HepG2 (cell line): Measurements from ENCODE around the gene PALM. TPM values are rescaled to one million over a fixed set of nuclear protein-coding genes. Genes with fewer than 3 reads are reported as not detected.

ENCODE experiments used
- ERF ChIP-seq: IDR thresholded peaks from 2 replicates; pipeline ENCODE4 v1.6.1; 2018; ENCODE audit warnings: missing biosample characterization, missing genetic modification reagents
- FIP1L1 ChIP-seq: fragments of 200-400 bp; formaldehyde crosslinking; IDR thresholded peaks from 2 replicates; pipeline ENCODE4 v1.6.1; 2018; ENCODE audit warnings: low read depth, mild to moderate bottlenecking, low read length, moderate library complexity, borderline replicate concordance; ENCODE audit not compliant: insufficient read depth
- GTF2F1 ChIP-seq: fragments of 150-350 bp; IDR thresholded peaks from 2 replicates; pipeline ENCODE4 v1.6.1; 2014; ENCODE audit warnings: low read length
- HMG20B ChIP-seq: conservative IDR thresholded peaks from 2 replicates; pipeline ENCODE4 v1.6.1; 2016; ENCODE audit warnings: missing genetic modification reagents, missing compliant biosample characterization
- HOXA9 ChIP-seq: sonication (generic); formaldehyde crosslinking; IDR thresholded peaks from 2 replicates; pipeline ENCODE4 v1.8.1; 2022; ENCODE audit warnings: missing genetic modification reagents, mild to moderate bottlenecking, moderate library complexity, borderline replicate concordance
- KDM1A ChIP-seq: IDR thresholded peaks from 2 replicates; pipeline ENCODE4 v1.6.1; 2016; ENCODE audit warnings: missing compliant biosample characterization
- KMT2B ChIP-seq: IDR thresholded peaks from 2 replicates; pipeline ENCODE4 v1.6.1; 2016; ENCODE audit warnings: missing genetic modification reagents, missing compliant biosample characterization
- MEF2D ChIP-seq: sonication (generic); formaldehyde crosslinking; IDR thresholded peaks from 2 replicates; pipeline ENCODE4 v1.5.1; 2020; ENCODE audit warnings: mild to moderate bottlenecking, missing genetic modification reagents
- NFYC ChIP-seq: IDR thresholded peaks from 2 replicates; pipeline ENCODE4 v1.6.1; 2016; ENCODE audit warnings: missing genetic modification reagents, missing compliant biosample characterization
- PRDM4 ChIP-seq: sonication (generic); formaldehyde crosslinking; IDR thresholded peaks from 2 replicates; pipeline ENCODE4 v1.9.0; 2021; ENCODE audit warnings: missing genetic modification reagents, borderline replicate concordance
- PTBP1 ChIP-seq: fragments of 200-400 bp; formaldehyde crosslinking; IDR thresholded peaks from 2 replicates; pipeline ENCODE4 v1.6.1; 2018; ENCODE audit warnings: low read length, low read depth; ENCODE audit not compliant: poor library complexity, severe bottlenecking
- SRSF1 ChIP-seq: fragments of 200-400 bp; formaldehyde crosslinking; optimal IDR thresholded peaks from 2 replicates; pipeline ENCODE3; 2017; ENCODE audit warnings: mild to moderate bottlenecking, low read depth, low read length, moderate library complexity
- ZBTB38 ChIP-seq: sonication (generic); formaldehyde crosslinking; IDR thresholded peaks from 2 replicates; pipeline ENCODE4 v1.5.1; 2020; ENCODE audit warnings: mild to moderate bottlenecking, missing genetic modification reagents
- ZKSCAN1 ChIP-seq: fragments of 150-350 bp; IDR thresholded peaks from 2 replicates; pipeline ENCODE4 v1.6.1; 2014; ENCODE audit warnings: low read length
- ZNF205 ChIP-seq: IDR thresholded peaks from 2 replicates; pipeline ENCODE4 v1.6.1; 2018; ENCODE audit warnings: missing biosample characterization, missing genetic modification reagents
- ZNF224 ChIP-seq: sonication (generic); formaldehyde crosslinking; IDR thresholded peaks from 2 replicates; pipeline ENCODE4 v1.5.0; 2020; ENCODE audit warnings: mild to moderate bottlenecking, missing genetic modification reagents
- ZNF563 ChIP-seq: sonication (generic); formaldehyde crosslinking; IDR thresholded peaks from 2 replicates; pipeline ENCODE4 v1.8.0; 2022; ENCODE audit warnings: mild to moderate bottlenecking, moderate library complexity, missing genetic modification reagents
- ZNF564 ChIP-seq: sonication (generic); formaldehyde crosslinking; IDR thresholded peaks from 2 replicates; pipeline ENCODE4 v1.8.1; 2023; ENCODE audit warnings: mild to moderate bottlenecking, missing genetic modification reagents
- ZNF614 ChIP-seq: IDR thresholded peaks from 2 replicates; pipeline ENCODE4 v1.6.1; 2018; ENCODE audit warnings: missing biosample characterization, missing genetic modification reagents, inconsistent platforms, borderline replicate concordance
- ZNF710 ChIP-seq: sonication (generic); formaldehyde crosslinking; IDR thresholded peaks from 2 replicates; pipeline ENCODE4 v1.5.0; 2020; ENCODE audit warnings: mild to moderate bottlenecking, missing genetic modification reagents, borderline replicate concordance
- polyA plus RNA-seq, 8 experiments: library from polyadenylated mRNA; depleted of rRNA in 3 of 8; stranded (reverse) in 7 of 8; unstranded in 1 of 8; fragments of >200 nt; fragmentation: Illumina TruSeq in 4 of 8; extraction: Trizol in 4 of 8; gene quantifications; 2 replicates each; pipeline versions ENCODE4 v1.2.1 to v1.2.3, GENCODE V29; 2011 to 2016; ENCODE audit warnings: low read depth in 4 of 8, missing spikeins in 1 of 8, mixed read lengths in 1 of 8; ENCODE audit not compliant: insufficient read depth in 1 of 8
- total RNA-seq, 5 experiments: library from RNA; depleted of rRNA; stranded (reverse); fragments of >200 nt; fragmentation: Illumina TruSeq; extraction: Trizol; gene quantifications; 2 replicates each; pipeline ENCODE4 v1.2.3, GENCODE V29; 2016; ENCODE audit warnings: low read depth in 1 of 5
- TF ChIP-seq, protein P1 (sequence below): sonication (generic); formaldehyde crosslinking; IDR thresholded peaks from 2 replicates; pipeline ENCODE4 v1.5.0; 2020; ENCODE audit warnings: mild to moderate bottlenecking, missing genetic modification reagents, moderate library complexity
- TF ChIP-seq, protein P2 (sequence below): sonication (generic); formaldehyde crosslinking; IDR thresholded peaks from 2 replicates; pipeline ENCODE4 v1.5.1; 2020; ENCODE audit warnings: mild to moderate bottlenecking, missing genetic modification reagents, moderate library complexity

PALM gene
- total and polyA plus RNA-seq, 2 of the 13 experiments (the other 11 are each of a cell fraction or from before 2014, with no cell fraction given): 4.0 to 9.7 TPM

GRCh38 chr19:703329-703650 lies 5.4 kb upstream of the PALM start (continued):
- TF ChIP-seq KMT2B: no peak
- TF ChIP-seq ZNF564 (CRISPR knock-in tag): no peak
- no peak for TF ChIP-seq ZNF710 (CRISPR knock-in tag)
- TF ChIP-seq FIP1L1: no peak
- no peak for TF ChIP-seq ZKSCAN1
- TF ChIP-seq HMG20B (CRISPR knock-in tag): no peak
- no peak for TF ChIP-seq PRDM4 (CRISPR knock-in tag)
- peak; percentile 82 for TF ChIP-seq KDM1A (CRISPR knock-in tag)
- TF ChIP-seq ZBTB38 (CRISPR knock-in tag): no peak
- peak; percentile 54 for TF ChIP-seq SRSF1
- TF ChIP-seq ZNF614: no peak
- TF ChIP-seq ZNF224 (CRISPR knock-in tag): no peak
- TF ChIP-seq GTF2F1: no peak
- no peak for TF ChIP-seq ZNF205
- TF ChIP-seq NFYC: no peak
- TF ChIP-seq MEF2D (CRISPR knock-in tag): no peak
- TF ChIP-seq PTBP1: no peak
- TF ChIP-seq ZNF563 (CRISPR knock-in tag): no peak
- TF ChIP-seq, protein P1, sequence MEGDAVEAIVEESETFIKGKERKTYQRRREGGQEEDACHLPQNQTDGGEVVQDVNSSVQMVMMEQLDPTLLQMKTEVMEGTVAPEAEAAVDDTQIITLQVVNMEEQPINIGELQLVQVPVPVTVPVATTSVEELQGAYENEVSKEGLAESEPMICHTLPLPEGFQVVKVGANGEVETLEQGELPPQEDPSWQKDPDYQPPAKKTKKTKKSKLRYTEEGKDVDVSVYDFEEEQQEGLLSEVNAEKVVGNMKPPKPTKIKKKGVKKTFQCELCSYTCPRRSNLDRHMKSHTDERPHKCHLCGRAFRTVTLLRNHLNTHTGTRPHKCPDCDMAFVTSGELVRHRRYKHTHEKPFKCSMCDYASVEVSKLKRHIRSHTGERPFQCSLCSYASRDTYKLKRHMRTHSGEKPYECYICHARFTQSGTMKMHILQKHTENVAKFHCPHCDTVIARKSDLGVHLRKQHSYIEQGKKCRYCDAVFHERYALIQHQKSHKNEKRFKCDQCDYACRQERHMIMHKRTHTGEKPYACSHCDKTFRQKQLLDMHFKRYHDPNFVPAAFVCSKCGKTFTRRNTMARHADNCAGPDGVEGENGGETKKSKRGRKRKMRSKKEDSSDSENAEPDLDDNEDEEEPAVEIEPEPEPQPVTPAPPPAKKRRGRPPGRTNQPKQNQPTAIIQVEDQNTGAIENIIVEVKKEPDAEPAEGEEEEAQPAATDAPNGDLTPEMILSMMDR (CRISPR knock-in tag): no peak
- no peak for TF ChIP-seq ERF (CRISPR knock-in tag)
- TF ChIP-seq HOXA9 (CRISPR knock-in tag): no peak
- TF ChIP-seq, protein P2, sequence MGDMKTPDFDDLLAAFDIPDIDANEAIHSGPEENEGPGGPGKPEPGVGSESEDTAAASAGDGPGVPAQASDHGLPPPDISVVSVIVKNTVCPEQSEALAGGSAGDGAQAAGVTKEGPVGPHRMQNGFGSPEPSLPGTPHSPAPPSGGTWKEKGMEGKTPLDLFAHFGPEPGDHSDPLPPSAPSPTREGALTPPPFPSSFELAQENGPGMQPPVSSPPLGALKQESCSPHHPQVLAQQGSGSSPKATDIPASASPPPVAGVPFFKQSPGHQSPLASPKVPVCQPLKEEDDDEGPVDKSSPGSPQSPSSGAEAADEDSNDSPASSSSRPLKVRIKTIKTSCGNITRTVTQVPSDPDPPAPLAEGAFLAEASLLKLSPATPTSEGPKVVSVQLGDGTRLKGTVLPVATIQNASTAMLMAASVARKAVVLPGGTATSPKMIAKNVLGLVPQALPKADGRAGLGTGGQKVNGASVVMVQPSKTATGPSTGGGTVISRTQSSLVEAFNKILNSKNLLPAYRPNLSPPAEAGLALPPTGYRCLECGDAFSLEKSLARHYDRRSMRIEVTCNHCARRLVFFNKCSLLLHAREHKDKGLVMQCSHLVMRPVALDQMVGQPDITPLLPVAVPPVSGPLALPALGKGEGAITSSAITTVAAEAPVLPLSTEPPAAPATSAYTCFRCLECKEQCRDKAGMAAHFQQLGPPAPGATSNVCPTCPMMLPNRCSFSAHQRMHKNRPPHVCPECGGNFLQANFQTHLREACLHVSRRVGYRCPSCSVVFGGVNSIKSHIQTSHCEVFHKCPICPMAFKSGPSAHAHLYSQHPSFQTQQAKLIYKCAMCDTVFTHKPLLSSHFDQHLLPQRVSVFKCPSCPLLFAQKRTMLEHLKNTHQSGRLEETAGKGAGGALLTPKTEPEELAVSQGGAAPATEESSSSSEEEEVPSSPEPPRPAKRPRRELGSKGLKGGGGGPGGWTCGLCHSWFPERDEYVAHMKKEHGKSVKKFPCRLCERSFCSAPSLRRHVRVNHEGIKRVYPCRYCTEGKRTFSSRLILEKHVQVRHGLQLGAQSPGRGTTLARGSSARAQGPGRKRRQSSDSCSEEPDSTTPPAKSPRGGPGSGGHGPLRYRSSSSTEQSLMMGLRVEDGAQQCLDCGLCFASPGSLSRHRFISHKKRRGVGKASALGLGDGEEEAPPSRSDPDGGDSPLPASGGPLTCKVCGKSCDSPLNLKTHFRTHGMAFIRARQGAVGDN (CRISPR knock-in tag): 0 out of 2 replicates have a peak, but pooled peaks have one; percentile 3
